ENCODE results near the gene VPS37D. TPM values are rescaled to one million over a fixed set of nuclear protein-coding genes. Genes with fewer than 3 reads are reported as not detected.
"Not testable (repeated sequence)": the region's sequence is repeated elsewhere in the genome, so short reads cannot be mapped to it uniquely, and the experiment has no call there.

Gene VPS37D
- polyA plus RNA-seq, 1 donor from 2014 or later: 52.7 TPM

GRCh38 chr7:73652541-73652949 lies 15.1 kb upstream of the VPS37D start:
- no peaks in the 10 kb centered on the region for H3K9me3 ChIP-seq (ENCODE audit: low read length)
- no peaks in the 10 kb centered on the region for H3K79me2 ChIP-seq (replicated peaks; ENCODE audit: insufficient read depth, low read length)
- TF ChIP-seq RAD21 (conservative IDR thresholded peaks at IDR 0.05): no peak
- TF ChIP-seq, protein P1, sequence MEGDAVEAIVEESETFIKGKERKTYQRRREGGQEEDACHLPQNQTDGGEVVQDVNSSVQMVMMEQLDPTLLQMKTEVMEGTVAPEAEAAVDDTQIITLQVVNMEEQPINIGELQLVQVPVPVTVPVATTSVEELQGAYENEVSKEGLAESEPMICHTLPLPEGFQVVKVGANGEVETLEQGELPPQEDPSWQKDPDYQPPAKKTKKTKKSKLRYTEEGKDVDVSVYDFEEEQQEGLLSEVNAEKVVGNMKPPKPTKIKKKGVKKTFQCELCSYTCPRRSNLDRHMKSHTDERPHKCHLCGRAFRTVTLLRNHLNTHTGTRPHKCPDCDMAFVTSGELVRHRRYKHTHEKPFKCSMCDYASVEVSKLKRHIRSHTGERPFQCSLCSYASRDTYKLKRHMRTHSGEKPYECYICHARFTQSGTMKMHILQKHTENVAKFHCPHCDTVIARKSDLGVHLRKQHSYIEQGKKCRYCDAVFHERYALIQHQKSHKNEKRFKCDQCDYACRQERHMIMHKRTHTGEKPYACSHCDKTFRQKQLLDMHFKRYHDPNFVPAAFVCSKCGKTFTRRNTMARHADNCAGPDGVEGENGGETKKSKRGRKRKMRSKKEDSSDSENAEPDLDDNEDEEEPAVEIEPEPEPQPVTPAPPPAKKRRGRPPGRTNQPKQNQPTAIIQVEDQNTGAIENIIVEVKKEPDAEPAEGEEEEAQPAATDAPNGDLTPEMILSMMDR (IDR thresholded peaks at IDR 0.05; ENCODE audit: poor library complexity, severe bottlenecking): no peak
- TF ChIP-seq POLR2AphosphoS5 (IDR thresholded peaks at IDR 0.05): no peak
- TF ChIP-seq TAF1 (IDR thresholded peaks at IDR 0.05; ENCODE audit: low read depth): no peak
- no peaks in the 10 kb centered on the region for H4K20me1 ChIP-seq (ENCODE audit: insufficient read depth)
- H3K4me2 ChIP-seq (ENCODE audit: low read length): no peak overlapping the region
- no peaks in the 10 kb centered on the region for H3F3A ChIP-seq (ENCODE audit: insufficient read depth, low read length, poor library complexity, severe bottlenecking)
- no peak overlapping the region for H3K9ac ChIP-seq (ENCODE audit: low read length)
- H3K36me3 ChIP-seq (ENCODE audit: insufficient read depth, low read length): no peaks in the 10 kb centered on the region
- peaks cover 25% of the 10 kb centered on the region for H3K27me3 ChIP-seq (ENCODE audit: insufficient read depth, low read depth, low read length)
- no peak overlapping the region for H2AFZ ChIP-seq (ENCODE audit: low read depth, low read length)
- no peak overlapping the region for H3K27ac ChIP-seq (ENCODE audit: low read length)
- no peak overlapping the region for H3K4me3 ChIP-seq (ENCODE audit: low read length)
- H3K9me2 ChIP-seq (ENCODE audit: insufficient read depth, low read length): no peaks in the 10 kb centered on the region

DNA sequence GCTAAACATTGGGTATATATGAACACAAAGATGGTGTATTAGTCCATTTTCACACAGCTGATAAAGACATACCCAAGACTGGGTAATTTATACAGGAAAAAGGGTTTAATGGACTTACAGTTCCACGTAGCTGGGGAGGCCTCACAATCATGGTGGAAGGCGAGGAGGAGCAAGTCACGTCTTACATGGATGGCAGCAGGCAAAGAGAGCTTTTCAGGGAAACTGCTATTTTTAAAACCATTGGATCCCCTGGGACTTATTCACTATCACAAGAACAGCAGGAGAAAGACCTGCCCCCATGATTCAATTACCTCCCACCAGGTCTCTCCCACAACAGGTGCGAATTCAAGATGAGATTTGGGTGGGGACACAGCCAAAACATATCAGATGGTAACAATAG lies 12.3 kb upstream of the VPS37D start:
- not testable (repeated sequence) for H4K20me1 ChIP-seq (ENCODE audit: insufficient read depth); H3K4me2 ChIP-seq (ENCODE audit: low read length); H3K9ac ChIP-seq (ENCODE audit: low read length); H3K4me3 ChIP-seq (ENCODE audit: low read length); H3K36me3 ChIP-seq (ENCODE audit: insufficient read depth, low read length); H3K9me3 ChIP-seq (ENCODE audit: low read length); H2AFZ ChIP-seq (ENCODE audit: low read depth, low read length); H3F3A ChIP-seq (ENCODE audit: insufficient read depth, low read length, poor library complexity, severe bottlenecking); H3K27ac ChIP-seq (ENCODE audit: low read length); H3K9me2 ChIP-seq (ENCODE audit: insufficient read depth, low read length); H3K79me2 ChIP-seq (replicated peaks; ENCODE audit: insufficient read depth, low read length); H3K27me3 ChIP-seq (ENCODE audit: insufficient read depth, low read depth, low read length)

DNA sequence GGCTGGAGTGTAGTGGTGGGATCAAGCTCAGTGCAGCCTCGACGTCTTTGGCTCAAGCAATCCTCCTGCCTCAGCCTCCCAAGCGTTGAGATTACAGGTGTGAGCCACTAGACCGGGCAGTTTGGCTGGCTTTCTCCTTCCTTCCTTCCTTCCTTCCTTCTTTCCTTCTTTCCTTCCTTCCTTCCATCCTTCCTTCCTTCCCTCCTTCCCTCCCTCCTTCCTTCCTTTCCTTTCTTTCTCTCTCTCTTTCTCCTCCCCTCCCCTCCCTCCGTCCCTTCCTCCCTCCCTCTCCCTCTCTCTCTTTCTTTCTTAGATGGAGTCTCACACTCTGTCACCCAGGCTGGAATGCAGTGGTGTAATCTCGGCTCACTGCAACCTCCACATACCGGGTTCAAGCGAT lies 7.6 kb upstream of the VPS37D start:
- H3F3A ChIP-seq (ENCODE audit: insufficient read depth, low read length, poor library complexity, severe bottlenecking): no peaks in the 10 kb centered on the region
- no peak overlapping the region for H3K9ac ChIP-seq (ENCODE audit: low read length)
- no peak overlapping the region for H2AFZ ChIP-seq (ENCODE audit: low read depth, low read length)
- no peaks in the 10 kb centered on the region for H3K9me2 ChIP-seq (ENCODE audit: insufficient read depth, low read length)
- no peak for TF ChIP-seq EP300 (conservative IDR thresholded peaks at IDR 0.05; ENCODE audit: poor library complexity, severe bottlenecking)
- TF ChIP-seq EZH2 (IDR thresholded peaks at IDR 0.05; ENCODE audit: borderline replicate concordance, insufficient read depth, low read length, poor library complexity, severe bottlenecking): no peak
- TF ChIP-seq, protein P1 (IDR thresholded peaks at IDR 0.05; ENCODE audit: poor library complexity, severe bottlenecking): no peak
- no peak for TF ChIP-seq TAF1 (IDR thresholded peaks at IDR 0.05; ENCODE audit: low read depth)
- TF ChIP-seq MXI1 (conservative IDR thresholded peaks at IDR 0.05; ENCODE audit: poor library complexity, severe bottlenecking): no peak
- no peak for TF ChIP-seq POLR2AphosphoS5 (IDR thresholded peaks at IDR 0.05)
- no peak for TF ChIP-seq SMC3 (conservative IDR thresholded peaks at IDR 0.05; ENCODE audit: poor library complexity)
- TF ChIP-seq RAD21 (conservative IDR thresholded peaks at IDR 0.05): no peak
- no peaks in the 10 kb centered on the region for H4K20me1 ChIP-seq (ENCODE audit: insufficient read depth)
- H3K4me2 ChIP-seq (ENCODE audit: low read length): no peak overlapping the region
- H3K79me2 ChIP-seq (replicated peaks; ENCODE audit: insufficient read depth, low read length): no peaks in the 10 kb centered on the region
- H3K27ac ChIP-seq (ENCODE audit: low read length): no peak overlapping the region
- H3K36me3 ChIP-seq (ENCODE audit: insufficient read depth, low read length): no peaks in the 10 kb centered on the region
- no peaks in the 10 kb centered on the region for H3K9me3 ChIP-seq (ENCODE audit: low read length)
- H3K4me3 ChIP-seq (ENCODE audit: low read length): no peak overlapping the region
- no peaks in the 10 kb centered on the region for H3K27me3 ChIP-seq (ENCODE audit: insufficient read depth, low read depth, low read length)

DNA sequence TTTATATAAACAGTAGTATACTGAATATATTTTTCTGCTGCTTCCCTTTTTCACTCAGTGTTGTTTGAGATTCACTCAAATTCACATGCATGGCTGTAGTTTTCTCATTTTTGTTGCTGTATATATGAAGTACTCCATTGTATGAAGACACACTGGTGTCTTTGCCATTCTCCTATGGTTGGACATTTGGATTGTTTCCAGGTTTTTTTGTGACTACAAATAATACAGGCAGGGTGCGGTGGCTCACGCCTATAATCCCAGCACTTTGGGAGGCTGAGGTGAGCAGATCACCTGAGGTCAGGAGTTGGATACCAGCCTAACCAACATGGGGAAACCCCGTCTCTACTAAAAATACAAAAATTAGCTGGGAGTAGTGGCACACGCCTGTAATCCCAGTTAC lies 7.0 kb upstream of the VPS37D start:
- H3K27me3 ChIP-seq (ENCODE audit: insufficient read depth, low read depth, low read length); H2AFZ ChIP-seq (ENCODE audit: low read depth, low read length); H3K4me3 ChIP-seq (ENCODE audit: low read length); H4K20me1 ChIP-seq (ENCODE audit: insufficient read depth); H3K79me2 ChIP-seq (replicated peaks; ENCODE audit: insufficient read depth, low read length); H3K4me2 ChIP-seq (ENCODE audit: low read length); H3K36me3 ChIP-seq (ENCODE audit: insufficient read depth, low read length); H3K9me2 ChIP-seq (ENCODE audit: insufficient read depth, low read length); H3K9me3 ChIP-seq (ENCODE audit: low read length); H3K9ac ChIP-seq (ENCODE audit: low read length); H3F3A ChIP-seq (ENCODE audit: insufficient read depth, low read length, poor library complexity, severe bottlenecking); H3K27ac ChIP-seq (ENCODE audit: low read length): not testable (repeated sequence)
